H1 (cell line): Measurements from ENCODE around the gene SLC13A1. TPM values are rescaled to one million over a fixed set of nuclear protein-coding genes. Genes with fewer than 3 reads are reported as not detected.

Experiments
- CTCF ChIA-PET: fragments of 300-600 bp; sonication (Branson Sonifier 250); formaldehyde crosslinking; loops from one replicate; lab custom pipeline; 2021; ENCODE audit not compliant: partially characterized antibody; lab: Charles Lee
- POLR2A ChIA-PET: fragments of 300-600 bp; sonication (Branson Sonifier 250); formaldehyde crosslinking; loops from one replicate; lab custom pipeline; 2021; ENCODE audit warnings: inconsistent platforms; ENCODE audit not compliant: partially characterized antibody; lab: Charles Lee
- DNase-seq, 2 experiments: peaks; one replicate each; pipeline versions ENCODE4 v3.0.0 to v3.0.0-alpha.2; 2010 to 2022; ENCODE audit warnings: low spot score in 2 of 2, low read depth in 1 of 2, mixed read lengths in 1 of 2
- FAIRE-seq: peaks from 2 replicates; lab custom pipeline; 2011; peaks lifted over from hg19 to GRCh38; lab: Jason Lieb, UNC
- H2AFZ ChIP-seq: 2 replicates; pipeline ENCODE4 v1.8.1; 2012; ENCODE audit warnings: low read length, inconsistent platforms
- H2AK5ac ChIP-seq: 2 replicates; pipeline ENCODE4 v1.6.1; 2013; ENCODE audit warnings: low read depth, low read length
- H2BK120ac ChIP-seq: replicated peaks from 2 replicates; pipeline ENCODE3; 2013; ENCODE audit warnings: low read depth, low read length, inconsistent platforms
- H2BK12ac ChIP-seq: 2 replicates; pipeline ENCODE4 v1.6.1; 2013; ENCODE audit warnings: low read depth, low read length
- H2BK15ac ChIP-seq: 2 replicates; pipeline ENCODE4 v1.6.1; 2013; ENCODE audit warnings: low read length
- H2BK20ac ChIP-seq: 2 replicates; pipeline ENCODE4 v1.6.1; 2013; ENCODE audit warnings: low read length
- H2BK5ac ChIP-seq: 2 replicates; pipeline ENCODE4 v1.6.1; 2013; ENCODE audit warnings: low read depth, low read length
- H3K14ac ChIP-seq: 2 replicates; pipeline ENCODE4 v1.6.1; 2013; ENCODE audit warnings: inconsistent platforms; ENCODE audit not compliant: insufficient read length
- H3K18ac ChIP-seq: 2 replicates; pipeline ENCODE4 v1.6.1; 2013; ENCODE audit warnings: low read length; ENCODE audit errors: extremely low read depth
- H3K23ac ChIP-seq: 2 replicates; pipeline ENCODE4 v1.6.1; 2013; ENCODE audit warnings: inconsistent platforms; ENCODE audit not compliant: insufficient read length
- H3K23me2 ChIP-seq: 2 replicates; pipeline ENCODE4 v1.6.1; 2013; ENCODE audit warnings: low read depth, low read length
- H3K27ac ChIP-seq: 2 replicates; pipeline ENCODE4 v1.6.1; 2011; ENCODE audit warnings: low read depth, low read length, inconsistent platforms
- H3K27me3 ChIP-seq, 4 experiments: replicated peaks in 1 of 4; 1 replicate in 1 of 4; 2 replicates in 3 of 4; pipeline versions ENCODE4 v1.6.1 to v1.8.1; 2011 to 2013; ENCODE audit warnings: low read length in 3 of 4, mild to moderate bottlenecking in 3 of 4, inconsistent platforms in 2 of 4, mixed read lengths in 2 of 4, moderate library complexity in 1 of 4; ENCODE audit not compliant: control insufficient read depth in 3 of 4, insufficient read depth in 3 of 4; ENCODE audit errors: extremely low read depth in 1 of 4
- H3K36me3 ChIP-seq, 4 experiments: 2 replicates each; pipeline versions ENCODE4 v1.6.1 to v1.8.1; 2011 to 2013; ENCODE audit warnings: mild to moderate bottlenecking in 4 of 4, low read length in 3 of 4, moderate library complexity in 2 of 4, control low read depth in 1 of 4, inconsistent platforms in 1 of 4; ENCODE audit not compliant: insufficient read depth in 4 of 4, control insufficient read depth in 2 of 4
- H3K4ac ChIP-seq: replicated peaks from 2 replicates; pipeline ENCODE3; 2013; ENCODE audit warnings: low read length, low read depth, mixed read lengths, inconsistent platforms; ENCODE audit not compliant: insufficient read length
- H3K4me1 ChIP-seq, 4 experiments: replicated peaks in 1 of 4; 1 replicate in 1 of 4; 2 replicates in 3 of 4; pipeline versions ENCODE4 v1.6.1 to v1.8.1; 2011 to 2013; ENCODE audit warnings: low read length in 3 of 4, inconsistent platforms in 2 of 4, mixed read lengths in 1 of 4; ENCODE audit not compliant: insufficient read depth in 4 of 4, control insufficient read depth in 3 of 4
- H3K4me2 ChIP-seq, 2 experiments: 2 replicates each; pipeline versions ENCODE4 v1.6.1 to v1.8.1; 2011 to 2013; ENCODE audit warnings: low read depth in 2 of 2, low read length in 2 of 2, control low read depth in 1 of 2, inconsistent platforms in 1 of 2, mild to moderate bottlenecking in 1 of 2; ENCODE audit not compliant: insufficient read depth in 1 of 2
- H3K4me3 ChIP-seq, 4 experiments: fragments of 200-600, 300-600 bp in 1 of 4; sonication (generic), shearing (Covaris generic), sonication (Bioruptor Twin) in 1 of 4; 2 replicates each; pipeline versions ENCODE4 v1.5.1 to v1.8.1; 2011 to 2016; ENCODE audit warnings: low read length in 4 of 4, low read depth in 3 of 4, control low read depth in 2 of 4, inconsistent platforms in 2 of 4, mild to moderate bottlenecking in 2 of 4, mixed read lengths in 1 of 4, moderate library complexity in 1 of 4; ENCODE audit not compliant: insufficient read depth in 2 of 4; ENCODE audit errors: extremely low read depth in 1 of 4
- H3K56ac ChIP-seq: replicated peaks from 2 replicates; pipeline ENCODE3; 2013; ENCODE audit warnings: low read depth, mild to moderate bottlenecking, mixed read lengths, low read length, inconsistent platforms; ENCODE audit not compliant: insufficient read length
- H3K79me1 ChIP-seq: 2 replicates; pipeline ENCODE4 v1.6.1; 2013; ENCODE audit warnings: low read depth, low read length, control low read depth
- H3K79me2 ChIP-seq, 2 experiments: 2 replicates each; pipeline versions ENCODE4 v1.6.1 to v1.8.1; 2012 to 2013; ENCODE audit warnings: low read length in 2 of 2, mild to moderate bottlenecking in 2 of 2, inconsistent platforms in 1 of 2; ENCODE audit not compliant: insufficient read depth in 2 of 2, control insufficient read depth in 1 of 2
- H3K9ac ChIP-seq, 4 experiments: replicated peaks in 1 of 4; 1 replicate in 1 of 4; 2 replicates in 3 of 4; pipeline versions ENCODE4 v1.6.1 to v1.8.1; 2011 to 2013; ENCODE audit warnings: low read depth in 3 of 4, low read length in 3 of 4, control low read depth in 2 of 4, mild to moderate bottlenecking in 2 of 4, moderate library complexity in 2 of 4, inconsistent platforms in 1 of 4; ENCODE audit errors: extremely low read depth in 1 of 4
- H3K9me3 ChIP-seq, 2 experiments: 2 replicates each; pipeline versions ENCODE4 v1.6.1 to v1.8.1; 2012 to 2013; ENCODE audit warnings: mild to moderate bottlenecking in 2 of 2, moderate library complexity in 2 of 2, control low read depth in 1 of 2, inconsistent platforms in 1 of 2, low read depth in 1 of 2, low read length in 1 of 2, mixed read lengths in 1 of 2; ENCODE audit not compliant: insufficient read depth in 2 of 2
- H4K20me1 ChIP-seq, 2 experiments: replicated peaks in 1 of 2; 2 replicates each; pipeline versions ENCODE3 to v1.8.1; 2011 to 2013; ENCODE audit warnings: inconsistent platforms in 2 of 2, low read length in 2 of 2, mild to moderate bottlenecking in 1 of 2; ENCODE audit not compliant: insufficient read depth in 2 of 2, control insufficient read depth in 1 of 2
- H4K5ac ChIP-seq: 2 replicates; pipeline ENCODE4 v1.6.1; 2013; ENCODE audit warnings: low read length, low read depth, mixed read lengths, inconsistent platforms; ENCODE audit not compliant: insufficient read length
- H4K8ac ChIP-seq: 2 replicates; pipeline ENCODE4 v1.8.0; 2013; ENCODE audit warnings: mild to moderate bottlenecking, moderate library complexity, low read length, inconsistent platforms; ENCODE audit not compliant: insufficient read depth; ENCODE audit errors: extremely low read depth
- H4K91ac ChIP-seq: replicated peaks from 2 replicates; pipeline ENCODE3; 2013; ENCODE audit warnings: low read length, mixed read lengths, inconsistent platforms; ENCODE audit not compliant: insufficient read length
- BACH1 ChIP-seq: IDR thresholded peaks from 2 replicates; pipeline ENCODE4 v1.6.1; 2012; ENCODE audit warnings: low read length, improper control_type of control experiment
- CTBP2 ChIP-seq: IDR thresholded peaks from 2 replicates; pipeline ENCODE4 v1.7.0; 2011; ENCODE audit warnings: borderline replicate concordance, mild to moderate bottlenecking, moderate library complexity, mixed read lengths, low read length; ENCODE audit not compliant: insufficient read depth, insufficient read length
- KDM1A ChIP-seq: fragments of 200-600, 300-600 bp; sonication (generic); IDR thresholded peaks from 2 replicates; pipeline ENCODE4 v1.7.1; 2016; ENCODE audit warnings: mild to moderate bottlenecking, low read length, borderline replicate concordance
- POLR2A ChIP-seq, 2 experiments: IDR thresholded peaks; 1 replicate in 1 of 2; 2 replicates in 1 of 2; pipeline ENCODE4 v1.6.1; 2011; ENCODE audit warnings: low read depth in 2 of 2, low read length in 2 of 2, mild to moderate bottlenecking in 2 of 2; ENCODE audit errors: control extremely low read depth in 1 of 2
- RXRA ChIP-seq: IDR thresholded peaks from 2 replicates; pipeline ENCODE4 v1.6.1; 2011; ENCODE audit warnings: low read depth, mild to moderate bottlenecking, low read length, moderate library complexity; ENCODE audit not compliant: insufficient read depth
- SIN3A ChIP-seq, 2 experiments: IDR thresholded peaks in 1 of 2; conservative IDR thresholded peaks in 1 of 2; 2 replicates each; pipeline ENCODE4 v1.6.1; 2011 to 2012; ENCODE audit warnings: low read length in 2 of 2, improper control_type of control experiment in 1 of 2, low read depth in 1 of 2, mild to moderate bottlenecking in 1 of 2
- SRF ChIP-seq: IDR thresholded peaks from 2 replicates; pipeline ENCODE4 v1.6.1; 2011; ENCODE audit warnings: mild to moderate bottlenecking, low read depth, low read length, moderate library complexity
- TEAD4 ChIP-seq: IDR thresholded peaks from 2 replicates; pipeline ENCODE4 v1.6.1; 2012; ENCODE audit warnings: low read depth, low read length, inconsistent platforms, mixed read lengths
- YY1 ChIP-seq: IDR thresholded peaks from 2 replicates; pipeline ENCODE4 v1.6.1; 2011; ENCODE audit warnings: low read depth, mild to moderate bottlenecking, low read length
- ZNF274 ChIP-seq: IDR thresholded peaks from 2 replicates; pipeline ENCODE4 v1.7.0; 2012; ENCODE audit warnings: low read length, borderline replicate concordance; ENCODE audit errors: extremely low read depth
- polyA plus RNA-seq, 7 experiments: library from polyadenylated mRNA; depleted of rRNA in 3 of 7; stranded (reverse) in 5 of 7; unstranded in 2 of 7; fragments of >200 nt in 5 of 7; fragments of 200-250 nt in 2 of 7; gene quantifications; 1 replicate in 5 of 7; 2 replicates in 1 of 7; 4 replicates in 1 of 7; pipeline versions ENCODE4 v1.2.1 to v1.2.3, GENCODE V29; 2011 to 2013; ENCODE audit warnings: missing spikeins in 2 of 7, mixed read lengths in 2 of 7
- total RNA-seq: library from RNA; stranded (reverse); fragmentation: NEBNext Ultra II Directional; extraction: Animal tissue kit (Norgen Biotek cat#: 25700); gene quantifications from 2 replicates; pipeline ENCODE4 v1.2.1, GENCODE V29; 2021
- TF ChIP-seq, protein P1 (sequence below): IDR thresholded peaks from 2 replicates; pipeline ENCODE4 v1.6.1; 2012; ENCODE audit warnings: inconsistent platforms

Gene SLC13A1
- total and polyA plus RNA-seq, 2 of the 8 experiments (the other 6 are each of a cell fraction or from before 2014, with no cell fraction given) = not detected

DNA sequence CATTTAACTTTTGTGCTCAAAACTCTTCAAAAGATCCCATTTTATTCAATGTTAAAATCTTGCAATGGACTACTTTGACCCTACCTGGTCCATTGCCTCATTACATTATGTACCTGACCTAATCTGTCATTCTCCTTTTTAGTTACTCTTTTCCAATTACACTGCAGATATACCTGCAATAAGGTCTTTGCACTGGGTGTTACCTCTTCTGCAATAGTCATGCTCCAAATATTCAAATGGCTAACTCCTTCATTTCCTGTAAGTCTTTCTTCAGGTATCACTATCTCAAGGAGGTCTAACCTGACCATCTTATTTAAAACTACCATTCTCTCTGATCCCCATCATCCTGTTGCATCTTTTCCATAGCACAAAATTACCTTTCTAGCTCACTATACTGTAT lies 22.3 kb downstream of the SLC13A1 start:
- Histone ChIP-seq H2AK5ac (no peak overlapping the region), H3K4me3 (no peak overlapping the region), H3K23me2 (no peaks in the 10 kb centered on the region), H4K91ac (no peak overlapping the region), H4K20me1 (no peaks in the 10 kb centered on the region), H2BK5ac (no peak overlapping the region), H2BK15ac (no peak overlapping the region), H3K79me2 (no peaks in the 10 kb centered on the region), H3K4ac (no peak overlapping the region), H3K14ac (no peak overlapping the region), H3K27ac (no peak overlapping the region), H3K79me1 (no peaks in the 10 kb centered on the region), H2AFZ (no peak overlapping the region), H4K8ac (no peak overlapping the region), H2BK120ac (no peak overlapping the region), H3K56ac (no peak overlapping the region), H4K5ac (no peak overlapping the region), H3K27me3 (no peaks in the 10 kb centered on the region), H3K9me3 (no peaks in the 10 kb centered on the region), H2BK12ac (no peak overlapping the region), H3K23ac (no peak overlapping the region), H3K4me2 (no peak overlapping the region), H3K9ac (no peak overlapping the region), H3K36me3 (no peaks in the 10 kb centered on the region), H2BK20ac (no peak overlapping the region), H3K18ac (no peak overlapping the region), H3K4me1 (no peaks in the 10 kb centered on the region)
- ChIA-PET POLR2A (no interaction called here), CTCF (no interaction called here)
- no peak for TF ChIP-seq KDM1A
- TF ChIP-seq BACH1 = no peak
- TF ChIP-seq, protein P1, sequence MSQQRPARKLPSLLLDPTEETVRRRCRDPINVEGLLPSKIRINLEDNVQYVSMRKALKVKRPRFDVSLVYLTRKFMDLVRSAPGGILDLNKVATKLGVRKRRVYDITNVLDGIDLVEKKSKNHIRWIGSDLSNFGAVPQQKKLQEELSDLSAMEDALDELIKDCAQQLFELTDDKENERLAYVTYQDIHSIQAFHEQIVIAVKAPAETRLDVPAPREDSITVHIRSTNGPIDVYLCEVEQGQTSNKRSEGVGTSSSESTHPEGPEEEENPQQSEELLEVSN = no peak
- no peak for TF ChIP-seq RXRA
- no peak for TF ChIP-seq SRF
- TF ChIP-seq TEAD4 = no peak
- TF ChIP-seq POLR2A (IDR thresholded peaks at IDR 0.05; ENCODE audit: control extremely low read depth in 1 of 2, low read depth in 2 of 2, low read length in 2 of 2) = no peak
- no peak for TF ChIP-seq YY1
- TF ChIP-seq SIN3A (conservative IDR thresholded peaks at IDR 0.05 in 1 of 2, IDR thresholded peaks at IDR 0.05 in 1 of 2; ENCODE audit: low read depth in 1 of 2, low read length in 2 of 2) = no peak
- no peak for TF ChIP-seq ZNF274
- no peak for TF ChIP-seq CTBP2
- DNase-seq (no peak), FAIRE-seq (no peak)
